Transverse colon (tissue), 3 donors: ENCODE data around the gene DCLRE1B.

Experiments used
- EP300 ChIP-seq: sonication (generic); formaldehyde crosslinking; IDR thresholded peaks from one replicate; pipeline ENCODE4 v1.6.1; 2017; ENCODE audit warnings: antibody characterized with exemption, low read depth
- POLR2A ChIP-seq: fragments of 450-650 bp; IDR thresholded peaks from one replicate; pipeline ENCODE4 v1.6.1; 2016; ENCODE audit warnings: antibody characterized with exemption, mild to moderate bottlenecking, moderate library complexity
- TF ChIP-seq, protein P1 (sequence below), 5 experiments: fragments of 200-600 bp in 3 of 5; fragments of 450-650 bp in 2 of 5; sonication (generic) in 3 of 5; IDR thresholded peaks; 1 replicate in 2 of 5; 2 replicates in 3 of 5; pipeline ENCODE4 v1.5.1; 2016 to 2017; ENCODE audit warnings: antibody characterized with exemption in 5 of 5, inconsistent platforms in 3 of 5, mild to moderate bottlenecking in 2 of 5, moderate library complexity in 1 of 5

GRCh38 chr1:113858418-113858817, 46.7 kb upstream of the DCLRE1B start:
- TF ChIP-seq, protein P1, sequence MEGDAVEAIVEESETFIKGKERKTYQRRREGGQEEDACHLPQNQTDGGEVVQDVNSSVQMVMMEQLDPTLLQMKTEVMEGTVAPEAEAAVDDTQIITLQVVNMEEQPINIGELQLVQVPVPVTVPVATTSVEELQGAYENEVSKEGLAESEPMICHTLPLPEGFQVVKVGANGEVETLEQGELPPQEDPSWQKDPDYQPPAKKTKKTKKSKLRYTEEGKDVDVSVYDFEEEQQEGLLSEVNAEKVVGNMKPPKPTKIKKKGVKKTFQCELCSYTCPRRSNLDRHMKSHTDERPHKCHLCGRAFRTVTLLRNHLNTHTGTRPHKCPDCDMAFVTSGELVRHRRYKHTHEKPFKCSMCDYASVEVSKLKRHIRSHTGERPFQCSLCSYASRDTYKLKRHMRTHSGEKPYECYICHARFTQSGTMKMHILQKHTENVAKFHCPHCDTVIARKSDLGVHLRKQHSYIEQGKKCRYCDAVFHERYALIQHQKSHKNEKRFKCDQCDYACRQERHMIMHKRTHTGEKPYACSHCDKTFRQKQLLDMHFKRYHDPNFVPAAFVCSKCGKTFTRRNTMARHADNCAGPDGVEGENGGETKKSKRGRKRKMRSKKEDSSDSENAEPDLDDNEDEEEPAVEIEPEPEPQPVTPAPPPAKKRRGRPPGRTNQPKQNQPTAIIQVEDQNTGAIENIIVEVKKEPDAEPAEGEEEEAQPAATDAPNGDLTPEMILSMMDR (IDR thresholded peaks at IDR 0.05), result no peak
- TF ChIP-seq POLR2A, result no peak
- no peak for TF ChIP-seq EP300
